HG03469 (cell line): ENCODE data around the gene EPHX1.
A peak's percentile ranks its signal among the peaks of the same experiment; 100 is the strongest.

ENCODE experiments used
- ATAC-seq: cut with Tn5 transposase; IDR thresholded peaks from one replicate; pipeline ENCODE4 v1.9.1; 2021; ENCODE audit warnings: mild to moderate bottlenecking, moderate library complexity, moderate number of reproducible peaks; ENCODE audit not compliant: unreplicated experiment

EPHX1 gene

GRCh38 chr1:225840713-225841112 lies 30.8 kb downstream of the EPHX1 start:
- ATAC-seq, result no peak

GRCh38 chr1:225842074-225842473 lies 32.1 kb downstream of the EPHX1 start:
- ATAC-seq, result no peak

- ATAC-seq, result no peak
Measured at GRCh38 chr1:225842788-225843425, 33.0 kb downstream of the EPHX1 start.

GRCh38 chr1:225843426-225843795 lies 33.5 kb downstream of the EPHX1 start:
- ATAC-seq, result no peak

GRCh38 chr1:225844236-225845061 lies 34.5 kb downstream of the EPHX1 start:
- no peak for ATAC-seq

GRCh38 chr1:225845097-225845496 lies 35.2 kb downstream of the EPHX1 start:
- ATAC-seq, result no peak

- ATAC-seq, result no peak
Measured at GRCh38 chr1:225845571-225846259, 35.8 kb downstream of the EPHX1 start.

- ATAC-seq, result no peak
Measured at GRCh38 chr1:225846331-225847310, 36.7 kb downstream of the EPHX1 start.

GRCh38 chr1:225847610-225848009 lies 37.7 kb downstream of the EPHX1 start:
- ATAC-seq, result no peak

- ATAC-seq, result no peak
Measured at GRCh38 chr1:225848030-225848955, 38.4 kb downstream of the EPHX1 start.

- no peak for ATAC-seq
Measured at GRCh38 chr1:225849925-225850324, 40.0 kb downstream of the EPHX1 start.

GRCh38 chr1:225850370-225850769 lies 40.4 kb downstream of the EPHX1 start:
- no peak for ATAC-seq

- ATAC-seq, result peak; percentile 63
Measured at GRCh38 chr1:225851805-225852204, 41.9 kb downstream of the EPHX1 start.

GRCh38 chr1:225852413-225853124 lies 42.6 kb downstream of the EPHX1 start:
- ATAC-seq, result no peak

GRCh38 chr1:225853441-225853840 lies 43.5 kb downstream of the EPHX1 start:
- ATAC-seq, result no peak

- ATAC-seq, result no peak
Measured at GRCh38 chr1:225855503-225856300, 45.8 kb downstream of the EPHX1 start.

- no peak for ATAC-seq
Measured at GRCh38 chr1:225857256-225857655, 47.3 kb downstream of the EPHX1 start.

- ATAC-seq, result no peak
Measured at GRCh38 chr1:225859151-225859550, 49.2 kb downstream of the EPHX1 start.
